NT2/D1 (cell line): Measurements from ENCODE around the gene SLC45A1.

Experiments used
- SUZ12 ChIP-seq: IDR thresholded peaks from 2 replicates; pipeline ENCODE4 v1.6.1; 2011; ENCODE audit not compliant: insufficient read length, insufficient read depth; ENCODE audit errors: extremely low read depth
- YY1 ChIP-seq: IDR thresholded peaks from 2 replicates; pipeline ENCODE4 v1.6.1; 2011; ENCODE audit not compliant: insufficient read length, insufficient read depth
- ZNF274 ChIP-seq: IDR thresholded peaks from 2 replicates; pipeline ENCODE4 v1.6.1; 2011; ENCODE audit warnings: mild to moderate bottlenecking, low read depth, low read length

DNA sequence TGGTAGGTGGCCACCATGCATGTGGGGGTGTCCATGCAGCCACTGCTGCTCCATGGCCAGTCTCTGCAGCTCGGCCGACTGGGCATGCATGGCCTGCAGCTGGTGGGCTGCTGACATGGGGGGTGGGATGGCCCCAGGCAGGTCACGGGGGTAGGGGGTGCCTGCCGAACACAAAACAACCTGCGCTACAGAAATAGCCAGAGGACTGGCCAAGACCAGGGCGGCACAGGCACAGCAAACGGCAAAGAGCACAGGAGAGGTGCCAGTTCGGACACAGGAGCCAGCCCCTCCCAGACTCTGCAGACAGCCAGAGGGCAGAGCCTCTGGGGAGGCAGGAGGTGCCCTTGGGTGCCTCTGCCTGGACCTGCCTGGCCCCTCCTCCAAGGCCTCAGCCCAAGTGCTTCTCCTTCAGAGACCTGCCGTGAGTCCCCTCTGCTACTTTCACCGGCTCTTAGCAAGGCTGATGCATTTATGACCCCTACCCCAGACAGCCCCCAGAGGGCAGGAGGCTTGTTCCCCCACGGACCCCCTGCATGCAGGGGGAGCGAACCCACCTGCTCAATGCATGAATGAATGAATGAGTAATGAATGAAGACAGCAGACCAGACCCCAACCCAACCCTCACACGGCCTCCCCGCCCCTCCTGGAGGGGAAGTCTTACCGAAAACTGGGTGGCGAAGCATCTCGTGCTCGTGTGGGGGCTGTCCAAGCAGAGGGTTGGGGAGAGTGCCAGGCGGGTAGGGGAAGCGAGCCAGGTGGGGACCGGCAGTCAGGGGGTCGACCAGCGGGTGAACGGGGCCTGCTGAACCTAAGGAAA is 37.7 kb downstream of the SLC45A1 start:
- TF ChIP-seq SUZ12 (no peak), YY1 (no peak), ZNF274 (no peak)
